SJSA1 (cell line): ENCODE data around the gene SCP2. TPM values are rescaled to one million over a fixed set of nuclear protein-coding genes. Genes with fewer than 3 reads are reported as not detected.
A peak's percentile ranks its signal among the peaks of the same experiment; 100 is the strongest.

Experiments used
- DNase-seq, 2 experiments: peaks; one replicate each; pipeline ENCODE4 v3.0.0-alpha.2; 2015 to 2020; ENCODE audit warnings: low spot score in 2 of 2, low read depth in 1 of 2
- H3K27ac ChIP-seq: fragments of 250-450 bp; sonication (Bioruptor Pico); 2 replicates; pipeline ENCODE4 v1.5.1; 2020; ENCODE audit warnings: mild to moderate bottlenecking, moderate library complexity
- H3K27me3 ChIP-seq: fragments of 250-450 bp; sonication (Bioruptor Pico); replicated peaks from 2 replicates; pipeline ENCODE4 v1.5.1; 2020; ENCODE audit warnings: mild to moderate bottlenecking, moderate library complexity
- H3K36me3 ChIP-seq: fragments of 250-450 bp; sonication (Bioruptor Pico); 2 replicates; pipeline ENCODE4 v1.5.1; 2020; ENCODE audit warnings: mild to moderate bottlenecking
- H3K4me1 ChIP-seq: fragments of 250-450 bp; sonication (Bioruptor Pico); replicated peaks from 2 replicates; pipeline ENCODE4 v1.6.1; 2021; ENCODE audit warnings: mild to moderate bottlenecking
- H3K4me3 ChIP-seq: fragments of 250-450 bp; sonication (Bioruptor Pico); 2 replicates; pipeline ENCODE4 v1.5.1; 2020; ENCODE audit warnings: mild to moderate bottlenecking
- H3K9me3 ChIP-seq: fragments of 250-450 bp; sonication (Bioruptor Pico); replicated peaks from 2 replicates; pipeline ENCODE4 v1.5.1; 2020; ENCODE audit warnings: mild to moderate bottlenecking
- total RNA-seq: library from RNA; depleted of rRNA; stranded (reverse); fragments of >200 nt; shearing (Covaris generic); gene quantifications from 2 replicates; pipeline ENCODE4 v1.2.3, GENCODE V29; 2014; rRNA removed

SCP2 gene, protein sequence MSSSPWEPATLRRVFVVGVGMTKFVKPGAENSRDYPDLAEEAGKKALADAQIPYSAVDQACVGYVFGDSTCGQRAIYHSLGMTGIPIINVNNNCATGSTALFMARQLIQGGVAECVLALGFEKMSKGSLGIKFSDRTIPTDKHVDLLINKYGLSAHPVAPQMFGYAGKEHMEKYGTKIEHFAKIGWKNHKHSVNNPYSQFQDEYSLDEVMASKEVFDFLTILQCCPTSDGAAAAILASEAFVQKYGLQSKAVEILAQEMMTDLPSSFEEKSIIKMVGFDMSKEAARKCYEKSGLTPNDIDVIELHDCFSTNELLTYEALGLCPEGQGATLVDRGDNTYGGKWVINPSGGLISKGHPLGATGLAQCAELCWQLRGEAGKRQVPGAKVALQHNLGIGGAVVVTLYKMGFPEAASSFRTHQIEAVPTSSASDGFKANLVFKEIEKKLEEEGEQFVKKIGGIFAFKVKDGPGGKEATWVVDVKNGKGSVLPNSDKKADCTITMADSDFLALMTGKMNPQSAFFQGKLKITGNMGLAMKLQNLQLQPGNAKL
- 224 and 288 TPM in 2 replicates for total RNA-seq

DNA sequence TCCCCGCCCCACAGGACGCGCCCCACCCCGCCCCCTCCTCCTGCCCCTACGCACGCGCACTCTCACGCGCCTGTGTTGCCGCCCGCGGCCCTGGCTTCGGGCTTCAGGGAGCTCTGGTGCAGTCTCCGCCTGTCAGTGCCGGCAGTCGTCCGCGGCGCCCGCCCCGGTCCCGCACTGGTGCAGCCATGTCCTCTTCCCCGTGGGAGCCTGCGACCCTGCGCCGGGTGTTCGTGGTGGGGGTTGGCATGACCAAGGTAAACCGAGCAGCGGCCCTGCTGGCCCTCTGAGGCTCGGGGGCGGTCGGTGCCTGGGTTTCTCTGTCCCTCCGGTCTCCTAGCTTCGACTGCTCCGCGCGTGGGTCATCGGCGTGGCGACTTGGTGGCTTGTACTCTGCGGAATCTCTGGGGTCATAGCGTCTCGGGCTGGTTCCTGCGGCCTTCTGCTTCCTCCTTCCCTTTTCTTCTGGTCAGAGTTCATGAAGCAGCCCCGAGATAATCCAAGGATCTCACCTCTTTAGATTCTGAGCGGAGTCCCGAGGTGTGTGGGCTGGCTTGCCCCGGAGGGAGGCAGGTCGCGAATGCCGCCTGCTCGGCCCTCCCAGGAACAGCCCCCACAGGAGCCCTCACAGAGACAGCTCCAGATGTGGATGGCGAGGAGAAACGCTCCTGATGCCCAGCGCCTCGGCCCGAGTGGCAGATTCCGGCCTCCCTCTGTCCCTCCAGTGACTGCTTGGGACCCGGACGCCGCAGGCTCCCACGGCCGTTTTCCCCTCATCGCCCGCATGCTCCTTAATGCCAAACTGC is at the start of gene SCP2:
Gene SCP2 (plus strand): TSS at position 65 of the 803 bp plus-strand sequence. CDS start 121 bp downstream, at position 186.
- peak within 1 kb of the TSS; percentile 69 for H3K4me3 ChIP-seq
- H3K27me3 ChIP-seq, result no peaks in the 10 kb centered on the region
- peaks cover 11% of the 10 kb centered on the region for H3K4me1 ChIP-seq
- H3K27ac ChIP-seq, result peak within 1 kb of the TSS; percentile 34
- DNase-seq, result peak; percentile 72 to 85
- no peaks in the 10 kb centered on the region for H3K9me3 ChIP-seq
- H3K36me3 ChIP-seq, result peaks cover 8% of the 10 kb centered on the region; the same call in 1 of the 2 replicates

DNA sequence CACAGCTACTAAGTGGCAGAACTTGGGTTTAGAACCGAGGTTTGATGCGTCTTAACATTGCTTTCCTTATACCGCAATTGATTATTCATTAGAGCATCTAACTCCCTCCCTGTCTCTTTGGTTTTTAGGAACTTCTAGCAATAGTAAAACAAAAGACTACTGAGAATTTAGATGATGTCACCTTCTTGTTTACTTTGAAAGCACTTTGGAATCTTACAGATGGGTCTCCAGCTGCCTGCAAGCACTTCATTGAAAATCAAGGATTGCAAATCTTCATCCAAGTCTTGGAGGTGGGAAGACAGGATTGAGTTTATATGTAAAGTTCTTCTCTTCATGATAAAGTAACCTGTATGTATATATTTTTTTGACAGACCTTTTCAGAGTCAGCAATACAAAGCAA is 49.5 kb upstream of the SCP2 start:
- H3K9me3 ChIP-seq, result no peaks in the 10 kb centered on the region
- H3K36me3 ChIP-seq, result no peaks in the 10 kb centered on the region
- H3K27me3 ChIP-seq, result no peaks in the 10 kb centered on the region
- no peak overlapping the region for H3K27ac ChIP-seq
- no peaks in the 10 kb centered on the region for H3K4me1 ChIP-seq
- no peak for DNase-seq
- H3K4me3 ChIP-seq, result no peak overlapping the region

DNA sequence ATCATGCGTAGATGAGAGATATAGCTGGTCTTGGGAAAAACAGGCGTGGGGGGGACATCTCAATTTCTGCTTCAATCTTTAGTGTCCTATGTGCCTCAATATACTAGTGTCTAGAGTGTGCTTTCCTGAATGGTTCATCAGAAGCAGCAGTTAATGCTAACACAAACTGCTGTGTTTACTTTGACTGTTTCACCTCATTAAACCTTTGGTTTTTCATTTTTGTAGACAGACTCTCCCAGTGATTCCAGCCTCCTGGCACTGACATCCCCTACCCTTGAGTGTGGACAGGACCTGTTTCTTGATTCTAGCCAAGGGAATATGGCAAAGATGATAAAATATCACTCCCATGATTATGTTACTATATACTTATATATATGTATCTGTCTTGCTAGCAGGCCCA is 46.9 kb upstream of the SCP2 start:
- no peak for DNase-seq
- no peak overlapping the region for H3K4me3 ChIP-seq
- H3K27ac ChIP-seq, result no peak overlapping the region
- no peaks in the 10 kb centered on the region for H3K4me1 ChIP-seq
- H3K36me3 ChIP-seq, result no peaks in the 10 kb centered on the region
- no peaks in the 10 kb centered on the region for H3K27me3 ChIP-seq
- H3K9me3 ChIP-seq, result no peaks in the 10 kb centered on the region

DNA sequence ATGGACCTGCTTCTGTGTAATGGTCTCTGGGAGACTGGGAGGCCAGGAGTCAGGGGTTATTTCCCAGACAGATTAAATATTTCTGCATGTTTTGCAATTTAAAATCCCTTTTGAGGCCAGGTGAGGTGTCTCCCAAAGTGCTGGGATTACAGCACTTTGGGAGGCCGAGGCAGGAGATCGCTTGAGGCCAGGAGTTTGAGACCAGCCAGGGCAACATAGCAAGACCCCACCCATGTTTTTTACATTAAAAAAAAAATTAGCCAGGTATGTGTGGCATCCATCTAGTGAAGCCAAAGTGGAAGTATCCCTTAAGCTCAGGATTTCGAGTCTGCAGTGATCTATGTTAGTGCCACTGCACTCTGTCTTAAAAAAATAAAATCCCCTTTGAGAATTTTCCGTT is 39.6 kb upstream of the SCP2 start:
- H3K4me3 ChIP-seq, result no peak overlapping the region
- no peaks in the 10 kb centered on the region for H3K9me3 ChIP-seq
- no peaks in the 10 kb centered on the region for H3K36me3 ChIP-seq
- H3K27ac ChIP-seq, result no peak overlapping the region
- H3K27me3 ChIP-seq, result no peaks in the 10 kb centered on the region
- H3K4me1 ChIP-seq, result no peaks in the 10 kb centered on the region
- no peak for DNase-seq

DNA sequence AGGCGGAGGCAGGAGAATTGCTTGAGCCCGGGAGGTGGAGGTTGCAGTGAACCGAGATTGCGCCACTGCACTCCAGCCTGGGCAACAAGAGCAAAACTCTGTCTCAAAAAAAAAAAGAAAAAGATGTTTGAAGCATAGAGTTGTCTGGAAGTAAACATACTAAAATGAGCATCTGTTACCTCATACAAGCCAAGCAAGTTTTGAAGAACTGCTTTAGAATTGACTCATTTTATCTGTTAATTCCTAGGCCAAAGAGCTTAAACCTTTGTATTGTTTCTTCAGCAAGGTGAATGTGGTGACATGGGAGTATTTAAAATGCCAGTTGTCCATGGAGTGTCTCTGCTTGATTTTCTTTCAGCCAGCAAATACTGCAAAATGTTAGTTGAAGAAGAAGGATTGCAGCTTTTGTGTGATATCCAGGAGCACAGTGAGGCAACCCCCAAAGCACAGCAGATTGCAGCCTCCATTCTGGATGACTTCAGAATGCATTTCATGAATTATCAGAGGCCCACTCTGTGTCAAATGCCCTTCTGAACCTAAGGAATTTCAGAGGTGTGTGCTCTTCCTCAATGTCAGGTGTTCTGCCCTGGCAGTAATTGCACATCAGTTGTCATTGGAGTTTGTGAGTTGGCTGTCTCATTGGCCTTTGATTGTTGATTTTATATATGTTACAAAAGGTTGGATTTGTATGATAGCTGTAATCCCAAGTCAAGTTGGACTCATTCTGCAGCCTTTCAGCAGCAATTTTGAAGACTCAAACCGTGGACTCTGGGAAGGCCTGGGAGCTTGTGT is 34.5 kb upstream of the SCP2 start:
- H3K36me3 ChIP-seq, result no peaks in the 10 kb centered on the region
- no peaks in the 10 kb centered on the region for H3K27me3 ChIP-seq
- no peak overlapping the region for H3K27ac ChIP-seq
- H3K4me3 ChIP-seq, result no peak overlapping the region
- no peaks in the 10 kb centered on the region for H3K9me3 ChIP-seq
- no peaks in the 10 kb centered on the region for H3K4me1 ChIP-seq
- no peak for DNase-seq

DNA sequence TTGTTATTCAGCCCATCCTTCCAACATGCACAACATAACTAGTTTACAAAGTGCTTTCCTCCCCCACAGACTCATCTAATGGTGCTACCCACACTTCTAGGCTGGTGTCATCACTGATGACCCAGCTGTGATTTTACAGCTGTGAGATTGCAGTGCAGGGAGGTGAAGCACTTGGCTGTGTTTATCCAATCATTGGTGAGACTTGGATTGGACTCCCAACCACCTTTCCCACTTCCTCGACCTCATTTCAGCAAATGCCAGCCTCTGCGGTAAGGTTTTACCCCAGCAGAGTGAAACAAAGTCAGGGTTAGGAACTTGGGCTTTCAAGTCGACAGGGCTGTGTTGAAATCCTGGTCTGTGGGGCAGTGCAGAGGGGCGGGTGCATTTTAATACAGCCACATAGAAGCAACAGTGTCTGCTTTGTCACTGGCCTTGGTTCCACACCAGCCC is 27.6 kb upstream of the SCP2 start:
- Histone ChIP-seq H3K27me3 (no peaks in the 10 kb centered on the region), H3K9me3 (no peaks in the 10 kb centered on the region), H3K27ac (no peak overlapping the region), H3K36me3 (no peaks in the 10 kb centered on the region), H3K4me1 (peaks cover under 1% of the 10 kb centered on the region; the same call in 1 of the 2 replicates), H3K4me3 (no peak overlapping the region)
- DNase-seq, result no peak

DNA sequence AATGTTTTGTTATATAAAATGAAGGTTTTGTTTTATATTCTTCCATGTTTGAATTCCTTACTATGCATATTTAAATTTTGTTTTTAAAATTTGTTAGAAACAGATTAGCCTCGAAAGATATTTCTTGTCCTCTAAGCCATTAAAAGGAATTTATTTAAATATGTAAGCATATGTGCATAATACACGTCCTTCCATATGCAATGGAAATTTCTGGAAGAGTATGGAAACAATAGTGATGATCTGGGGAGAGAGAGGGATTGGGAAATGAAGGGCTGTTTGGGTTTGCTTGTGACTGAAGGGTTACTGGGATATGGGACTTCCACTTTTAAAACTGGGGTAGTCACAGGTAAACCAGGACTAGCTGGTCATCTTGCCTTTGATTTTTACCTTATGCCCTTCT is 26.7 kb upstream of the SCP2 start:
- Histone ChIP-seq H3K4me1 (peaks cover 8% of the 10 kb centered on the region; the same call in 1 of the 2 replicates), H3K27ac (no peak overlapping the region), H3K27me3 (no peaks in the 10 kb centered on the region), H3K9me3 (no peaks in the 10 kb centered on the region), H3K36me3 (no peaks in the 10 kb centered on the region), H3K4me3 (no peak overlapping the region)
- DNase-seq, result no peak

DNA sequence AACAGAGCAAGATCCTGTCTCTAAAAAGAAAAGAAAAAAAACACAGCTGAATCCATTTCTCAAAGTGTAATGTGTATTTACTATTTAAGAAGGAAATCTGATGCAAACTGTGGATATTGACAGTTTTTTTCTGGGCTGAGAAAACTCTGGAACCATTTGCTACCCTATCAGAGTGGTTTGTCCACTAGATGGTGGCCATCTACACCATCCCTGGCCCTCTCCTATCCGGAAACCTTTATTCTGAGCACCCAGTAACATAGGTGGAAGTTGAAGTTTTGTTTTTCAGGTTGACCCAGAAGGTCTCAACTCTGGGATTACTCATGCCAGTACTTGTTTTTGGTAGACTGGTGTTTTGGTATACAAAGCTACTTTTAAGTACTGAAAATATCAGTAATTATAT is 25.7 kb upstream of the SCP2 start:
- Histone ChIP-seq H3K36me3 (no peaks in the 10 kb centered on the region), H3K9me3 (no peaks in the 10 kb centered on the region), H3K4me3 (no peak overlapping the region), H3K27ac (no peak overlapping the region), H3K4me1 (peaks cover 8% of the 10 kb centered on the region; the same call in 1 of the 2 replicates), H3K27me3 (no peaks in the 10 kb centered on the region)
- DNase-seq, result no peak

DNA sequence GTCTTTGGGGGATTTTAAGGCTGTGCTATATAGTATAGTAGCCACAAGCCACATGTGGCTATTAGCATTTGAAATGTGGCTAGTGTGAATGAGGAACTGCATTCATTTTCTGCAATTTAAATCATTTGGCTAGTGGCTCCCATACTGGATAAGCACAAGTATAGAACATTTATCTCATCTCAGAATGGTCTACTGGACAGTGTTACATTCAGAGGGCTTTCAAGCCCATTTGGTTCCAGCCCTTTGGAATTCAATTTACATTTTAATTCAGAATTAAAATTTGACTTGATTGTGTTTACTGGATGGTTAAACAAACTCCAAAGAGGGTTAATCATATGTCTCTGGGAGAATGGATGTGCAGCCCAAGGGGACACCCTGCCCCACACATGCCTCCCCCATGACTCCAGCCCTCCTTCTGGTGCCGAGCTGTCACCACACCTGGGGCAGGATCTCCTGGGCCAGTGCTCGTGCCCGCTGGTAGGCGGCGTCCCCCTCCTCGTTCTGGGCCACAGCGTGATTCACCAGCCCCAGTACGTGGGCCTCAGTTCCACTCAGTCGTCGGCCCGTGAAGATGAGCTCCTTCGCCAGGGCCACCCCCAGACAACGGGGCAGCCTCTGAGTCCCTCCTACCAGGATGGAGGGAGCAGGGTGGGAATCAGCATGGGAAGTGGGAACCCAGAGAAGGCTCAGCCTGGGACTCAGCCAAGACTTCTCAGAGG is 22.7 kb upstream of the SCP2 start:
- no peak overlapping the region for H3K27ac ChIP-seq
- no peak for DNase-seq
- no peaks in the 10 kb centered on the region for H3K27me3 ChIP-seq
- H3K4me3 ChIP-seq, result no peak overlapping the region
- H3K9me3 ChIP-seq, result no peaks in the 10 kb centered on the region
- no peaks in the 10 kb centered on the region for H3K36me3 ChIP-seq
- peaks cover 8% of the 10 kb centered on the region; the same call in 1 of the 2 replicates for H3K4me1 ChIP-seq

DNA sequence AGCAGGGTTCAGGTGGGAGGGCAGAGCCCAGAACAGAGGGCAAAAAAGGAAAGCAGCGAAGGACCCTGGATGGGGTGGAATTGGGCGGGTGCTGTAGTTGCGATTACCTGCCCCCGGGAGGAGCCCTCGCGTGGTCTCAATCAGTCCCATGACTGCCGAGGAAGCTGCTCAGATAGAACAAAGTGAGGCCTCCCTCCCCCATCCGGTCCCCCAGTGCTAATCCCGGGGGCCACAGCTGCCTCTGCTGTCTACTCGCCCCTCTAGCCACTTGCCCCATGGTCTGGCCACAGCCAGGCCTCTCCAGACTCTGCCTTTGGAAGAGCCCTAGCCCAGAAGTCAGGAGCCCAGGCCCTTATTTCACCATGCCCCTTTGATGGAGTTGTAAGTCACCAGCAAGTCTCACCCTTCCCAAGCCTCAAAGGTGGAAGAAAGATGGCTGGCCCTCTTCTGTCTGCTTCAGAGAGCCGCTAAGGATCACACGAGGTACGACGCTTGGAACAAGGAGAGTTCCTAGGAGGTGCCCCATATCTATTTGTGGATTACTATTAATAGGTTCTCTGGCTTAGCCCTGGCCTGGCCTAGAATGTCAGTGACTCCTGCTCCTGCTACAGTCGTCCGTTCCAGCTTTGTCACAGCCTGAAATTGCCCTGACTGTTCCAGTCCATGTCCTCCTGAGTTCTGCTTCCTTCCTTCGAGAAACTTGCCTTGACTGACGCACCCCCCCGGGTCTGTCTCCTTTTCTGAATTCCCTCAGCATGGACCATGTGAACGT is 22.0 kb upstream of the SCP2 start:
- DNase-seq, result peak; percentile 46 to 70
- Histone ChIP-seq H3K4me1 (peaks cover 8% of the 10 kb centered on the region; the same call in 1 of the 2 replicates), H3K27me3 (no peaks in the 10 kb centered on the region), H3K36me3 (no peaks in the 10 kb centered on the region), H3K4me3 (no peak overlapping the region), H3K9me3 (no peaks in the 10 kb centered on the region), H3K27ac (no peak overlapping the region)

DNA sequence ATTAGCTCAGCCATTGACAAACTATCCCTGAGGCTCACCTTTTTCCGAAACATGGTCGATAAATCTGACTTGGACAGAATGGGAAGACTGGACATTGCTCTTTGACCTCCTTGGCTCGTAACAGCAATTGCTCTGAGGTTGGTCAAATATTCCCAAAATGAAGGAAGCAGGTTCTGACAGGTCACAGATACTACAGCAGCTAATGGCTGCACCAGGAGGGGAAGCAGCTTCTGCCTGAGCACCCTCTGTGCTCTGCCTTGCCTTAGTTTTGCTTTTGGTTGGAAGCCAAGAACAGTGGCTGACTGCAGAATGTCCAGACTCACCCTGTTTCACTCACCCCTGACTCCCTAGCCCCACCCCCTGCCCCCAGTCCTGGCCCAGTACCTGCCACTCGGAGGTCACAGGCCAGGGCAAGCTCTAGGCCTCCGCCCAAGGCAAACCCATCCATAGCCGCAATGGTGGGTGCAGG is 20.9 kb upstream of the SCP2 start:
- H3K36me3 ChIP-seq, result no peaks in the 10 kb centered on the region

More for the DNA sequence above, 20.9 kb upstream of the SCP2 start:
- no peak for DNase-seq
- Histone ChIP-seq H3K27ac (no peak overlapping the region), H3K27me3 (no peaks in the 10 kb centered on the region), H3K4me3 (no peak overlapping the region), H3K4me1 (peaks cover 8% of the 10 kb centered on the region; the same call in 1 of the 2 replicates), H3K9me3 (no peaks in the 10 kb centered on the region)
